Chondrocyte (in vitro differentiated cells): Measurements from ENCODE around the gene PKD2. TPM values are rescaled to one million over a fixed set of nuclear protein-coding genes. Genes with fewer than 3 reads are reported as not detected.

Experiments used
- DNase-seq: peaks from one replicate; pipeline ENCODE4 v3.0.0; 2021; ENCODE audit warnings: mixed read lengths, low spot score
- H3K27ac Mint-ChIP-seq: one replicate; pipeline ENCODE4 v1.8.0; 2021; ENCODE audit warnings: mild to moderate bottlenecking, moderate library complexity, mixed read lengths; ENCODE audit not compliant: unreplicated experiment
- H3K27me3 Mint-ChIP-seq: 2 replicates; pipeline ENCODE4 v1.8.0; 2021; ENCODE audit warnings: low read depth, mixed read lengths
- H3K36me3 Mint-ChIP-seq: 2 replicates; pipeline ENCODE4 v1.8.0; 2021; ENCODE audit warnings: low read depth, mixed read lengths
- H3K4me1 Mint-ChIP-seq: 2 replicates; pipeline ENCODE4 v1.8.0; 2021; ENCODE audit warnings: low read depth, mild to moderate bottlenecking, mixed read lengths
- H3K4me3 Mint-ChIP-seq: one replicate; pipeline ENCODE4 v1.8.0; 2021; ENCODE audit warnings: mild to moderate bottlenecking, moderate library complexity, mixed read lengths; ENCODE audit not compliant: unreplicated experiment
- H3K9me3 Mint-ChIP-seq: 2 replicates; pipeline ENCODE4 v1.8.0; 2021; ENCODE audit warnings: low read depth, mixed read lengths
- CTCF ChIP-seq: fragments of 200-600 bp; sonication (generic); IDR thresholded peaks from 2 replicates; pipeline ENCODE4 v1.5.0; 2021; ENCODE audit warnings: antibody characterized with exemption, mild to moderate bottlenecking, moderate library complexity
- total RNA-seq: library from RNA; stranded (reverse); gene quantifications from 3 replicates; pipeline ENCODE4 v1.2.1, GENCODE V29; 2021

The PKD2 gene
- total RNA-seq, 1 donor from 2014 or later = 71.7 TPM

- Mint-ChIP-seq H3K4me1 (no peaks in the 10 kb centered on the region), H3K27me3 (no peaks in the 10 kb centered on the region), H3K9me3 (no peaks in the 10 kb centered on the region), H3K4me3 (no peak overlapping the region), H3K36me3 (peaks cover 27% of the 10 kb centered on the region), H3K27ac (no peak overlapping the region)
- no peak for TF ChIP-seq CTCF
- DNase-seq = no peak
These were observed 27.9 kb downstream of the PKD2 start for GRCh38 chr4:88035292-88035691.

- no peaks in the 10 kb centered on the region for H3K9me3 Mint-ChIP-seq
- no peaks in the 10 kb centered on the region for H3K4me1 Mint-ChIP-seq
- H3K36me3 Mint-ChIP-seq = peaks cover 26% of the 10 kb centered on the region
- no peak overlapping the region for H3K4me3 Mint-ChIP-seq
- H3K27me3 Mint-ChIP-seq = no peaks in the 10 kb centered on the region
- no peak for DNase-seq
- H3K27ac Mint-ChIP-seq = no peak overlapping the region
- TF ChIP-seq CTCF = no peak
These were observed 30.0 kb downstream of the PKD2 start for GRCh38 chr4:88037447-88037846.

- no peak for TF ChIP-seq CTCF
- H3K27me3 Mint-ChIP-seq = no peaks in the 10 kb centered on the region
- no peak for DNase-seq
- H3K4me1 Mint-ChIP-seq = no peaks in the 10 kb centered on the region
- no peaks in the 10 kb centered on the region for H3K9me3 Mint-ChIP-seq
- H3K36me3 Mint-ChIP-seq = peaks cover 28% of the 10 kb centered on the region
- H3K27ac Mint-ChIP-seq = no peak overlapping the region
- no peak overlapping the region for H3K4me3 Mint-ChIP-seq
These were observed 30.5 kb downstream of the PKD2 start for GRCh38 chr4:88037936-88038335.

- peaks cover 33% of the 10 kb centered on the region for H3K36me3 Mint-ChIP-seq
- no peaks in the 10 kb centered on the region for H3K27me3 Mint-ChIP-seq
- no peak for TF ChIP-seq CTCF
- no peaks in the 10 kb centered on the region for H3K4me1 Mint-ChIP-seq
- H3K27ac Mint-ChIP-seq = no peak overlapping the region
- H3K9me3 Mint-ChIP-seq = no peaks in the 10 kb centered on the region
- DNase-seq = no peak
- H3K4me3 Mint-ChIP-seq = no peak overlapping the region
These were observed 33.3 kb downstream of the PKD2 start for GRCh38 chr4:88040707-88041106.

GRCh38 chr4:88041626-88042025 is 34.2 kb downstream of the PKD2 start:
- H3K9me3 Mint-ChIP-seq = no peaks in the 10 kb centered on the region
- H3K4me3 Mint-ChIP-seq = no peak overlapping the region
- H3K27me3 Mint-ChIP-seq = no peaks in the 10 kb centered on the region
- no peak overlapping the region for H3K27ac Mint-ChIP-seq
- no peaks in the 10 kb centered on the region for H3K4me1 Mint-ChIP-seq
- TF ChIP-seq CTCF = no peak
- no peak for DNase-seq
- H3K36me3 Mint-ChIP-seq = peaks cover 25% of the 10 kb centered on the region
